Esophagus squamous epithelium (tissue), 4 donors: ENCODE measurements around the gene MLH1.

Experiments
- CTCF ChIP-seq, 6 experiments: fragments of 450-650 bp in 4 of 6; fragments of 200-600 bp in 2 of 6; sonication (generic) in 2 of 6; IDR thresholded peaks; one replicate each; pipeline ENCODE4 v1.5.1; 2016 to 2019; ENCODE audit warnings: antibody characterized with exemption in 6 of 6, mild to moderate bottlenecking in 4 of 6, moderate library complexity in 4 of 6
- POLR2A ChIP-seq, 4 donors: fragments of 450-650 bp; IDR thresholded peaks; one replicate each; pipeline ENCODE4 v1.6.1; 2017; ENCODE audit warnings: antibody characterized with exemption in 4 of 4, mild to moderate bottlenecking in 4 of 4, moderate library complexity in 3 of 4

- TF ChIP-seq CTCF (IDR thresholded peaks at IDR 0.05) (no peak), POLR2A (IDR thresholded peaks at IDR 0.05) (no peak)
Observed at GRCh38 chr3:37028329-37028728, 35.0 kb downstream of the MLH1 start.
